B cell (primary cell): Measurements from ENCODE around the gene LONP1. TPM values are rescaled to one million over a fixed set of nuclear protein-coding genes. Genes with fewer than 3 reads are reported as not detected.

Source experiments
- ATAC-seq: fragments of 200-7000 bp; cut with Tn5 transposase; one replicate; pipeline ENCODE4 v1.10.0; 2021; ENCODE audit warnings: low read depth, mild to moderate bottlenecking, moderate number of reproducible peaks, moderate library complexity
- CTCF ChIA-PET: fragments of 350-600 bp; sonication (Branson Sonifier 250); formaldehyde crosslinking; loops from one replicate; lab custom pipeline; 2021; ENCODE audit warnings: antibody characterized with exemption, inconsistent platforms; lab: Charles Lee
- POLR2A ChIA-PET: fragments of 350-600 bp; sonication (Branson Sonifier 250); formaldehyde crosslinking; loops from one replicate; lab custom pipeline; 2021; ENCODE audit warnings: antibody characterized with exemption; lab: Charles Lee
- DNase-seq: peaks from one replicate; pipeline ENCODE4 v3.0.0; 2013
- H2AFZ ChIP-seq: 2 replicates; pipeline ENCODE4 v1.6.1; 2012; ENCODE audit warnings: mild to moderate bottlenecking, low read depth, low read length; ENCODE audit not compliant: insufficient read depth, poor library complexity, severe bottlenecking
- H3K27ac ChIP-seq, 2 donors: 1 replicate in 1 of 2; 2 replicates in 1 of 2; pipeline ENCODE4 v1.5.1; 2012 to 2013; ENCODE audit warnings: low read length in 2 of 2, mild to moderate bottlenecking in 2 of 2, moderate library complexity in 1 of 2
- H3K27me3 ChIP-seq, 4 experiments: fragments of 200-600 bp in 1 of 4; sonication (generic) in 1 of 4; replicated peaks in 1 of 4; 1 replicate in 2 of 4; 2 replicates in 2 of 4; pipeline versions ENCODE4 v1.6.1 to v1.7.0; 2013 to 2016; ENCODE audit warnings: low read length in 3 of 4, mild to moderate bottlenecking in 2 of 4, mixed read lengths in 1 of 4, moderate library complexity in 1 of 4; ENCODE audit not compliant: insufficient read depth in 4 of 4, control insufficient read depth in 3 of 4; ENCODE audit errors: control extremely low read depth in 1 of 4
- H3K36me3 ChIP-seq, 2 experiments: replicated peaks in 1 of 2; 1 replicate in 1 of 2; 2 replicates in 1 of 2; pipeline versions ENCODE4 v1.6.1 to v1.7.1; 2013; ENCODE audit warnings: low read length in 1 of 2; ENCODE audit not compliant: insufficient read depth in 2 of 2, control insufficient read depth in 1 of 2; ENCODE audit errors: control extremely low read depth in 1 of 2, extremely low read depth in 1 of 2
- H3K4me1 ChIP-seq, 2 donors: fragments of 200-600 bp in 1 of 2; sonication (generic) in 1 of 2; 1 replicate in 1 of 2; 2 replicates in 1 of 2; pipeline versions ENCODE4 v1.5.1 to v1.6.1; 2013 to 2017; ENCODE audit warnings: low read length in 2 of 2; ENCODE audit not compliant: control insufficient read depth in 2 of 2, insufficient read depth in 2 of 2
- H3K4me2 ChIP-seq: replicated peaks from 2 replicates; pipeline ENCODE3; 2012; ENCODE audit warnings: mild to moderate bottlenecking, low read depth, low read length; ENCODE audit not compliant: poor library complexity, severe bottlenecking
- H3K4me3 ChIP-seq, 5 experiments: fragments of 200-600 bp in 1 of 5; sonication (generic) in 1 of 5; 1 replicate in 3 of 5; 2 replicates in 2 of 5; pipeline versions ENCODE4 v1.5.1 to v1.7.0; 2011 to 2016; ENCODE audit warnings: low read length in 4 of 5, mild to moderate bottlenecking in 4 of 5, low read depth in 2 of 5, control low read depth in 1 of 5, moderate library complexity in 1 of 5; ENCODE audit not compliant: insufficient read depth in 1 of 5; ENCODE audit errors: control extremely low read depth in 1 of 5, extremely low read depth in 1 of 5
- H3K79me2 ChIP-seq: fragments of 200-600 bp; sonication (generic); one replicate; pipeline ENCODE4 v1.6.0; 2016; ENCODE audit warnings: low read length; ENCODE audit not compliant: control insufficient read depth, insufficient read depth
- H3K9ac ChIP-seq: fragments of 200-600 bp; sonication (generic); 2 replicates; pipeline ENCODE4 v1.6.1; 2017; ENCODE audit warnings: mild to moderate bottlenecking, low read length, moderate library complexity
- H3K9me3 ChIP-seq, 3 donors: one replicate each; pipeline versions ENCODE4 v1.6.1 to v1.7.1; 2013; ENCODE audit warnings: low read length in 2 of 3; ENCODE audit not compliant: control insufficient read depth in 2 of 3, insufficient read depth in 1 of 3; ENCODE audit errors: control extremely low read depth in 1 of 3
- H4K20me1 ChIP-seq: 2 replicates; pipeline ENCODE4 v1.6.0; 2012; ENCODE audit warnings: mild to moderate bottlenecking, low read length; ENCODE audit not compliant: insufficient read depth, control insufficient read depth, poor library complexity, severe bottlenecking
- H3K27ac Mint-ChIP-seq: one replicate; pipeline ENCODE4 v1.8.0; 2021; ENCODE audit warnings: mixed read lengths
- H3K27me3 Mint-ChIP-seq: one replicate; pipeline ENCODE4 v1.8.0; 2021; ENCODE audit warnings: mixed read lengths
- H3K4me1 Mint-ChIP-seq: one replicate; pipeline ENCODE4 v1.8.0; 2021; ENCODE audit warnings: mixed read lengths
- H3K4me3 Mint-ChIP-seq: one replicate; pipeline ENCODE4 v1.8.0; 2021; ENCODE audit warnings: mixed read lengths
- H3K9me3 Mint-ChIP-seq: one replicate; pipeline ENCODE4 v1.8.0; 2022; ENCODE audit warnings: mixed read lengths; ENCODE audit not compliant: insufficient read depth
- CTCF ChIP-seq: fragments of 200-600 bp; IDR thresholded peaks from one replicate; pipeline ENCODE4 v1.8.0; 2022; ENCODE audit warnings: antibody characterized with exemption, mild to moderate bottlenecking
- EZH2 ChIP-seq: IDR thresholded peaks from 2 replicates; pipeline ENCODE4 v1.6.1; 2012; ENCODE audit warnings: borderline replicate concordance, low read depth, mild to moderate bottlenecking, moderate library complexity, low read length; ENCODE audit not compliant: insufficient read depth, poor library complexity, severe bottlenecking
- WGBS: methylation state at CpG from one replicate; pipeline ENCODE4 v1.1.5; 2013; ENCODE audit warnings: missing lambda C conversion rate; ENCODE audit not compliant: insufficient coverage; 5-methylcytosine and 5-hydroxymethylcytosine counted together
- intact Hi-C: fragments of 100-400 bp; cut with micrococcal nuclease; formaldehyde crosslinking; loops from one replicate; pipeline ENCODE4 v1.10.0; 2022
- polyA plus RNA-seq: library from polyadenylated mRNA; depleted of rRNA; stranded (reverse); fragments of >200 nt; gene quantifications from 2 replicates; pipeline ENCODE4 v1.2.3, GENCODE V29; 2012
- total RNA-seq, 2 donors: library from RNA; stranded (reverse); fragments of 120-200 nt in 1 of 2; gene quantifications; 1 replicate in 1 of 2; 2 replicates in 1 of 2; pipeline versions ENCODE4 v1.2.3 to v1.2.4, GENCODE V29; 2013 to 2022

LONP1 gene
- total and polyA plus RNA-seq, 2 donors (not counting 1 experiment from before 2014, with no cell fraction given), result 60.1 to 67.2 TPM

GRCh38 chr19:5706876-5707573 is 12.9 kb downstream of the LONP1 start:
- H3K36me3 ChIP-seq, result peaks cover 0 to 59% of the 10 kb centered on the region in 2 experiments
- ChIA-PET POLR2A (no interaction called here), CTCF (no interaction called here)
- Mint-ChIP-seq H3K9me3 (no peaks in the 10 kb centered on the region), H3K27me3 (no peaks in the 10 kb centered on the region), H3K4me1 (no peaks in the 10 kb centered on the region), H3K4me3 (no peak overlapping the region), H3K27ac (no peak overlapping the region)
- ATAC-seq, result no peak
- H2AFZ ChIP-seq, result no peak overlapping the region
- no peak overlapping the region for H3K4me3 ChIP-seq
- H3K4me1 ChIP-seq, result no peaks in the 10 kb centered on the region
- H4K20me1 ChIP-seq, result peaks cover 9% of the 10 kb centered on the region
- intact Hi-C loops, result no loop called here
- H3K27me3 ChIP-seq, result no peaks in the 10 kb centered on the region
- H3K9me3 ChIP-seq, result no peaks in the 10 kb centered on the region
- no peak overlapping the region for H3K4me2 ChIP-seq
- DNase-seq, result no peak
- TF ChIP-seq EZH2, result no peak
- peaks cover 6% of the 10 kb centered on the region for H3K79me2 ChIP-seq
- H3K27ac ChIP-seq, result no peak overlapping the region
- no peak overlapping the region for H3K9ac ChIP-seq
- 97% methylated on average over 35 of the region's 35 CpGs for WGBS

- Histone ChIP-seq H3K27ac (no peak overlapping the region), H4K20me1 (peaks cover 8% of the 10 kb centered on the region), H3K4me1 (no peaks in the 10 kb centered on the region), H3K79me2 (peaks cover 11% of the 10 kb centered on the region), H2AFZ (no peak overlapping the region), H3K9ac (no peak overlapping the region), H3K4me2 (no peak overlapping the region), H3K4me3 (no peak overlapping the region), H3K36me3 (peaks cover 0 to 52% of the 10 kb centered on the region in 2 experiments), H3K9me3 (peaks cover 0 to 2% (median 0%) of the 10 kb centered on the region in 3 donors), H3K27me3 (no peaks in the 10 kb centered on the region)
- intact Hi-C loops, result no loop called here
- DNase-seq (no peak), ATAC-seq (no peak)
- POLR2A ChIA-PET, result no interaction called here
- Mint-ChIP-seq H3K9me3 (no peaks in the 10 kb centered on the region), H3K27me3 (no peaks in the 10 kb centered on the region), H3K27ac (no peak overlapping the region), H3K4me3 (no peak overlapping the region), H3K4me1 (no peaks in the 10 kb centered on the region)
- CTCF ChIA-PET, result no interaction called here
- 92% methylated on average over 16 of the region's 16 CpGs for WGBS
- TF ChIP-seq EZH2 (no peak), CTCF (no peak)
Measured at GRCh38 chr19:5705552-5705951, 14.4 kb downstream of the LONP1 start.
